ENCODE results near the gene ANGPTL2. TPM values are rescaled to one million over a fixed set of nuclear protein-coding genes. Genes with fewer than 3 reads are reported as not detected.

ANGPTL2 gene
- total RNA-seq, 4 donors from 2014 or later = 29.5 to 57.0 (median 41.3) TPM

DNA sequence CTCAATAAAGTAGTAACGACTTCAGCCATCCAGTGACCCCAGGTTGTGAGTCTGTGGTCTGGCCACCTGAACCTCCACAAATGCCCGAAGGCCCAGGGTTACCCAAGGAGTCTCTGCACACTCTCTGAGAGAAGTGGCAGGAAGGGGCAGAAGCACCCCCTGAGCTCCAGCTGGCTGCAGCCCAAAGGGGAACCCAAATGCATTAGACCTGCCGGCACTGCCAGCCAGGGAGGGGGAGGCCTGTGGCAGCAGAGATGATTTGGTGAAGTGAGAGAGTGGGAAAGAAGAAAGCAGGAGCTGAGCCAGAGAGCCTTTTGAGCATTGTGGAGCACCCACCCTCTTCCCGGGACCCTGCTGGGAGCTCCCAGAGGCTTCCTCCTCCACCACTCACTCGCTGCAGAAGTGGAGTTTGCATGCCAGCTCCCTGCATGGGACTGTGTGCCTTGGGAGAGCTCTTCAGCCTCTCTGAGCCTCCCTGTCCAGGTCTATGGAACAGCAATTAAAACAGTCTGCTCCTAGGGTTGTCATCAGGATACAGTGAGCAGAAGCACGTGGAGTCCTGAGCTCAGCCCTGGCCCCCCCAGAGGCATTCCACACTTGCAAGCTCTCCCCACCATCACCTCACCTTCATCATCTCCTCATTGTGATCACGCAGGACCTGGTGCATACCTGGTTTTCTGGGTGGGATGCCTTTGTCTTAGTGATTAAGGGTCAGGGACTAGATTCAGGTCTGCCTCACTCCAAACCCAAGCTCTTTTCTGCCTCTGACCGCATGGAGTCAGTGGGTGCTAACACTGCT lies 13.8 kb upstream of the ANGPTL2 start:
- intact Hi-C loops (cut with DNase I) = no loop called here
- DNase-seq (ENCODE audit: extremely low spot score) = no peak
- no peaks in the 10 kb centered on the region for H3K9me3 ChIP-seq
- no peak overlapping the region for H3K4me3 ChIP-seq
- H3K36me3 ChIP-seq = no peaks in the 10 kb centered on the region
- H3K27me3 ChIP-seq = no peaks in the 10 kb centered on the region
- H3K27ac ChIP-seq (replicated peaks in 1 of 4) = peak overlapping the region in 1 of 4 donors; percentile 88
- TF ChIP-seq POLR2A (IDR thresholded peaks at IDR 0.05; ENCODE audit: low read depth) = no peak
- TF ChIP-seq EP300 (IDR thresholded peaks at IDR 0.05) = no peak
- TF ChIP-seq, protein P1, sequence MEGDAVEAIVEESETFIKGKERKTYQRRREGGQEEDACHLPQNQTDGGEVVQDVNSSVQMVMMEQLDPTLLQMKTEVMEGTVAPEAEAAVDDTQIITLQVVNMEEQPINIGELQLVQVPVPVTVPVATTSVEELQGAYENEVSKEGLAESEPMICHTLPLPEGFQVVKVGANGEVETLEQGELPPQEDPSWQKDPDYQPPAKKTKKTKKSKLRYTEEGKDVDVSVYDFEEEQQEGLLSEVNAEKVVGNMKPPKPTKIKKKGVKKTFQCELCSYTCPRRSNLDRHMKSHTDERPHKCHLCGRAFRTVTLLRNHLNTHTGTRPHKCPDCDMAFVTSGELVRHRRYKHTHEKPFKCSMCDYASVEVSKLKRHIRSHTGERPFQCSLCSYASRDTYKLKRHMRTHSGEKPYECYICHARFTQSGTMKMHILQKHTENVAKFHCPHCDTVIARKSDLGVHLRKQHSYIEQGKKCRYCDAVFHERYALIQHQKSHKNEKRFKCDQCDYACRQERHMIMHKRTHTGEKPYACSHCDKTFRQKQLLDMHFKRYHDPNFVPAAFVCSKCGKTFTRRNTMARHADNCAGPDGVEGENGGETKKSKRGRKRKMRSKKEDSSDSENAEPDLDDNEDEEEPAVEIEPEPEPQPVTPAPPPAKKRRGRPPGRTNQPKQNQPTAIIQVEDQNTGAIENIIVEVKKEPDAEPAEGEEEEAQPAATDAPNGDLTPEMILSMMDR (IDR thresholded peaks at IDR 0.05) = no peak
- TF ChIP-seq POLR2AphosphoS5 (IDR thresholded peaks at IDR 0.05) = no peak
- H3K4me1 ChIP-seq = peaks cover 51 to 62% (median 57%) of the 10 kb centered on the region in 4 donors
- 72% methylated on average over 7 of the region's 8 CpGs for WGBS

DNA sequence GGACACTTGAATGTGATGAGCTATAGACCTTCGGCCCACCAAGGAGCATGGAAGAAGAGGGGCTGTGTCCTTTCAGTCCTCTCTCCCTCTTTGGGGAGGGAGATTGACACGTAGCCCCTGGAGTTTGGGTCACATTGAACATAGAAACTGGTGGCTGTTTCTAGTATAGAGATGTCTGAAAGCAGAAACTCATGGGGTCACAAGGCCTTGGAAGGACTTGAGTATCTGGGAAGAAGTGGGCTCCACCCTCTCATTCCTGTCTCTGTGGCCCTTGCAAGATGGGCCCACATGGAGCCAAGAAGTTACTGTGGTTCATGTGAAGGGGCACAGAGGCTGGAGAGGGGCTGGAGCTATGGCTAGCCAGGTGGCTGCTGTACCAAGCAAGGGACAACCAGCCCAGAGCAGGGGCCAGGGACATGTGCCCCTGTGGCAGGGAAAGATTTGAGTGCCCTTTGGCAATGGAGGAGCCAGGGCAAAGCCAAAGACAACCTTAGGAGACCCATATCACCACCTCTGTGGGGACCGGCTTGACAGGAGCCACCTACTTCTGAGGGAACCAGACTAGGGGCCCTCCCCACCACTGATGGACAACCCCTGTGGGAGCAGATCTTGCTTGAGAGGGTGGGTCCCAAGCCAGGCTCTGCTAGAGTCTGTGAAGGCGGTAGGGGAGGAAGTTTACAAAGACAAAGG lies 12.8 kb upstream of the ANGPTL2 start:
- DNase-seq (ENCODE audit: extremely low spot score) = no peak
- TF ChIP-seq POLR2AphosphoS5 (IDR thresholded peaks at IDR 0.05) (no peak), POLR2A (IDR thresholded peaks at IDR 0.05; ENCODE audit: low read depth) (no peak), EP300 (IDR thresholded peaks at IDR 0.05) (no peak)
- TF ChIP-seq, protein P1 (IDR thresholded peaks at IDR 0.05) = no peak

DNA sequence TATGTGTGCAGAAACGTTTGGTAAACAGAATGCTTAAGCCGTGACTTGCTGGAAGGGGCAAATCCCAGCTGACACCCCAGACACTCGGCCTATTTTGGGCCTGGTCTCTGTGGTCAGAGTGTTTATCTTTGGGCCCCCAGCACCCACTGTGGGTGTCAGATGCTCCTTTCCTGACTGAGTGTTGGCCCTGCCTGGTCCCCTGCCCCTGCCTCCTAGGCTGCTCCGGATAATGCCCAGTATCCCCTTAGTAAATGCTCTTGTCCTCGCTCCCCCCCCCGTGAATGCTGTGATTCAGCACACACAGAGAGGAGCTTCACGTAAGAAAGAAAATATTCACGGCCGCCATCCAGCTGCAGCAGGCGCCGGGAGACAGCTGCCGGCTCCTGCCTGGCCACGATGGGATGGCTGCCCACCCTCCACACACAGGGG lies 11.3 kb upstream of the ANGPTL2 start:
- Histone ChIP-seq H3K4me1 (peaks cover 72 to 80% (median 74%) of the 10 kb centered on the region in 4 donors), H3K36me3 (no peaks in the 10 kb centered on the region), H3K9me3 (no peaks in the 10 kb centered on the region), H3K4me3 (peak overlapping the region in 3 of 4 donors; percentile 2 to 7 (median 4)), H3K27me3 (no peaks in the 10 kb centered on the region), H3K27ac (replicated peaks in 1 of 4) (peak overlapping the region; percentile 81 to 89 (median 87))
- intact Hi-C loops (cut with DNase I) = no loop called here
- DNase-seq (ENCODE audit: extremely low spot score) = no peak
- TF ChIP-seq, protein P1 (IDR thresholded peaks at IDR 0.05) = no peak
- no peak for TF ChIP-seq EP300 (IDR thresholded peaks at IDR 0.05)
- peak; percentile 42 to 44 for TF ChIP-seq POLR2AphosphoS5 (IDR thresholded peaks at IDR 0.05)
- no peak for TF ChIP-seq POLR2A (IDR thresholded peaks at IDR 0.05; ENCODE audit: low read depth)
- WGBS = 26% methylated on average over 13 of the region's 13 CpGs

More for the DNA sequence above, 12.8 kb upstream of the ANGPTL2 start:
- WGBS = 93% methylated on average over 3 of the region's 4 CpGs
- Histone ChIP-seq H3K4me1 (peaks cover 60 to 66% (median 62%) of the 10 kb centered on the region in 4 donors), H3K27ac (replicated peaks in 1 of 4) (peak overlapping the region; percentile 81 to 89 (median 87)), H3K4me3 (no peak overlapping the region), H3K27me3 (no peaks in the 10 kb centered on the region), H3K9me3 (no peaks in the 10 kb centered on the region), H3K36me3 (no peaks in the 10 kb centered on the region)
- intact Hi-C loops (cut with DNase I) = no loop called here

DNA sequence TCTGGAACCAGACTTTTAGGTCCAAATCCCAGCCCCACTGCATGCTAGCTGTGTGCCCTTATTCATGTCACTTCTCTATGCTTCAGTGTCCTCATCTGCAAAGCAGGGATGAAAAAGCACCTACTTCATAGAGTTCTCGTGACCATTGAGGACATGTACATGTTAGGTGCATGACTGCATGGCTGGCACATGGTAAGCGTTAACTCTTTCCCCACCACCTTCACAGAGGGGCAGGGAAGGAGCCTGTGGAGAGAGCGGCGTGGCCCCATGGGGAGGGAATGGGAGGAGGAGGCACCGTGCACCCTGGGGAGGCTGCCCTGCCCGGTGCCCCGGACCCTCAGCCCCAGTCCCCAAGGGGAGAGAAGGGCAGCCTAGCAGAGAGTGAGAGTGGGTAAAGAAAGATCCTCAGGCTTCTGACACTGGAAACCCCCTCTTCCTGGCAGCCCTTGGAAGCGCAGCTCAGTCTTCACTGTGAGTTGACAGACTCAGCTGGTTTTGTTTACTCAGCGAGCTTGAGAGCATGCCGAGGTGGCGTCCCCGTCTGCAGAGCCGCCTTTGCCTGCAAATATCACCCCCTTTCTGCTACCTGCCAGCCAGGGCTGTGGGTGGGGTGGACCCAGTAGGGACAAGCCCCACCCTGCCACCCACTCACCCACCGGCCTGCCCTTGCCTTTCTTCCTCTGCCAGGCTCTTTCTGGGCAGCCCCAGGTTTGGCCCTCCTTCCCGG lies 10.6 kb upstream of the ANGPTL2 start:
- intact Hi-C loops (cut with DNase I) = no loop called here

More for the DNA sequence above, 10.6 kb upstream of the ANGPTL2 start:
- H3K36me3 ChIP-seq = no peaks in the 10 kb centered on the region
- no peaks in the 10 kb centered on the region for H3K27me3 ChIP-seq
- TF ChIP-seq EP300 (IDR thresholded peaks at IDR 0.05) = no peak
- TF ChIP-seq, protein P1 (IDR thresholded peaks at IDR 0.05) = no peak
- TF ChIP-seq POLR2AphosphoS5 (IDR thresholded peaks at IDR 0.05) = peak in 1 of 2 donors; percentile 38
- no peak for TF ChIP-seq POLR2A (IDR thresholded peaks at IDR 0.05; ENCODE audit: low read depth)
- no peak for DNase-seq (ENCODE audit: extremely low spot score)
- peak overlapping the region; percentile 81 to 89 (median 87) for H3K27ac ChIP-seq (replicated peaks in 1 of 4)
- H3K4me3 ChIP-seq = peak overlapping the region in 3 of 4 donors; percentile 2 to 7 (median 4)
- H3K4me1 ChIP-seq = peaks cover 77 to 86% (median 79%) of the 10 kb centered on the region in 4 donors
- H3K9me3 ChIP-seq = no peaks in the 10 kb centered on the region
- 62% methylated on average over 14 of the region's 15 CpGs for WGBS

Measured in esophagus muscularis mucosa (tissue), 4 donors.